ENCODE measurements around the gene APC2.

DNA sequence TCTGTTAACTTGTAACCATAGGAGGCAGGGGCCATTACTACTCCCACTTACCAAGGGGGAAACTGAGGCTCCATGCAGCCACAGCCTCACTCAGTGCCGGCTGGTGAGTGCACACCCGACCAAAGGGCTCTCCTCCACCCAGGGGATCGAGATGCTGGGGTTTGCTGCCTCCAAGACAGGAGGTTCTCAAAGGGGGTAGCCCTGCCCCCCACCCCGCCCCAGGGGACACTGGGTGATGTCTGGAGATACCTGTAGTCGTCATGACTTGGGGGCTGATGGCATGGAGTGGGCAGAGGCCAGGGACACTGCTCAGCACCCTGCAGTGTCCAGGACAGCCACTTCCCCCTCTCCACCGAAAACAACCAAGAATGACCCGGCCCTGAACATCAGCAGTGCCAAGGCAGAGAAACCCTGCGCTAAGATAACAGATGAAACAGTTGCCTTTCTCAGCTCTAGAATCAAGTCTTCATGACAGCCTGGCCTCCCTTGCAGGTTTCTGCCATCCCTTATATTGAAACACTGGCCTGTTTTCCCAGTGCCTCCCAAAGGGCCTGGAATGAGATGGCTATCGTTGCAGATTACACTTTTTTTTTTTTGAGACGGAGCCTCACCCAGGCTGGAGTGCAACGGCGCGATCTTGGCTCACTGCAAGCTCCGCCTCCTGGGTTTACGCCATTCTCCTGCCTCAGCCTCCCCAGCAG is 44.3 kb downstream of the APC2 start:
- TF ChIP-seq, protein P1, sequence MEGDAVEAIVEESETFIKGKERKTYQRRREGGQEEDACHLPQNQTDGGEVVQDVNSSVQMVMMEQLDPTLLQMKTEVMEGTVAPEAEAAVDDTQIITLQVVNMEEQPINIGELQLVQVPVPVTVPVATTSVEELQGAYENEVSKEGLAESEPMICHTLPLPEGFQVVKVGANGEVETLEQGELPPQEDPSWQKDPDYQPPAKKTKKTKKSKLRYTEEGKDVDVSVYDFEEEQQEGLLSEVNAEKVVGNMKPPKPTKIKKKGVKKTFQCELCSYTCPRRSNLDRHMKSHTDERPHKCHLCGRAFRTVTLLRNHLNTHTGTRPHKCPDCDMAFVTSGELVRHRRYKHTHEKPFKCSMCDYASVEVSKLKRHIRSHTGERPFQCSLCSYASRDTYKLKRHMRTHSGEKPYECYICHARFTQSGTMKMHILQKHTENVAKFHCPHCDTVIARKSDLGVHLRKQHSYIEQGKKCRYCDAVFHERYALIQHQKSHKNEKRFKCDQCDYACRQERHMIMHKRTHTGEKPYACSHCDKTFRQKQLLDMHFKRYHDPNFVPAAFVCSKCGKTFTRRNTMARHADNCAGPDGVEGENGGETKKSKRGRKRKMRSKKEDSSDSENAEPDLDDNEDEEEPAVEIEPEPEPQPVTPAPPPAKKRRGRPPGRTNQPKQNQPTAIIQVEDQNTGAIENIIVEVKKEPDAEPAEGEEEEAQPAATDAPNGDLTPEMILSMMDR (conservative IDR thresholded peaks at IDR 0.05; ENCODE audit: low read length) = no peak
- no peak for TF ChIP-seq EZH2phosphoT487 (IDR thresholded peaks at IDR 0.05; ENCODE audit: borderline replicate concordance, low read depth, low read length)
